Right lobe of liver (tissue), 6 donors: ENCODE measurements around the gene WNT9B. TPM values are rescaled to one million over a fixed set of nuclear protein-coding genes. Genes with fewer than 3 reads are reported as not detected.

ENCODE experiments used
- ATAC-seq, 4 donors: fragments of 200-7000 bp; cut with Tn5 transposase; one replicate each; pipeline ENCODE4 v1.9.1; 2020; ENCODE audit warnings: mild to moderate bottlenecking in 4 of 4, moderate library complexity in 4 of 4
- DNase-seq, 3 donors: peaks; one replicate each; pipeline ENCODE4 v3.0.0-alpha.2; 2020
- H3K27ac ChIP-seq, 3 donors: fragments of 200-600 bp; one replicate each; pipeline ENCODE4 v1.8.0; 2022
- H3K27me3 ChIP-seq, 2 donors: fragments of 200-600 bp; one replicate each; pipeline ENCODE4 v1.8.0; 2022
- H3K36me3 ChIP-seq, 4 donors: fragments of 200-600 bp; sonication (generic) in 1 of 4; one replicate each; pipeline versions ENCODE4 v1.5.1 to v1.8.0; 2017 to 2022; ENCODE audit warnings: control low read depth in 1 of 4
- H3K4me1 ChIP-seq, 4 donors: fragments of 200-600 bp; sonication (generic) in 1 of 4; one replicate each; pipeline versions ENCODE4 v1.5.1 to v1.8.0; 2017 to 2022; ENCODE audit warnings: control low read depth in 1 of 4
- H3K4me3 ChIP-seq, 3 donors: fragments of 200-600 bp; one replicate each; pipeline ENCODE4 v1.8.0; 2022
- H3K9me3 ChIP-seq, 4 donors: fragments of 200-600 bp; sonication (generic) in 1 of 4; one replicate each; pipeline versions ENCODE4 v1.5.1 to v1.8.0; 2017 to 2022; ENCODE audit warnings: control low read depth in 1 of 4
- CTCF ChIP-seq, 4 donors: fragments of 200-600 bp in 3 of 4; fragments of 450-650 bp in 1 of 4; IDR thresholded peaks; one replicate each; pipeline versions ENCODE4 v1.5.1 to v1.8.0; 2016 to 2022; ENCODE audit warnings: antibody characterized with exemption in 4 of 4, mild to moderate bottlenecking in 2 of 4
- POLR2A ChIP-seq: fragments of 450-650 bp; IDR thresholded peaks from one replicate; pipeline ENCODE4 v1.6.1; 2017; ENCODE audit warnings: antibody characterized with exemption, mild to moderate bottlenecking
- WGBS: methylation state at CpG from one replicate; pipeline ENCODE4 v1.1.6; 2018; ENCODE audit warnings: low coverage, low lambda C conversion rate; ENCODE audit not compliant: insufficient coverage; ENCODE audit errors: missing lambda C conversion rate; 5-methylcytosine and 5-hydroxymethylcytosine counted together
- intact Hi-C, 2 donors: fragments of 100-400 bp; cut with DNase I; formaldehyde crosslinking; loops; one replicate each; pipeline versions ENCODE4 v1.11.2 to v1.14.1; 2022
- total RNA-seq, 6 experiments: library from RNA; depleted of rRNA in 2 of 6; stranded (reverse); fragments of >200 nt in 2 of 6; fragmentation: NEBNext Ultra II Directional in 3 of 6; extraction: Animal tissue kit (Norgen Biotek cat#: 25700) in 3 of 6; gene quantifications; one replicate each; pipeline versions ENCODE4 v1.1.0 to v1.2.4, GENCODE V29; 2016 to 2023
- donor health status: DM: no; HTN: yes; CAD: no.
- donor health status: DM: no; HTN: no; CAD: no.
- donor health status: DM: no; HTN: no; CAD: no.
- donor health status: DM: no; HTN: yes; CAD: no.
- donor health status: DM: no; HTN: yes; CAD: no.

The WNT9B gene
- total RNA-seq, 6 experiments from 2014 or later = 0.55 to 1.7 (median 1.2) TPM; not detected in 3

GRCh38 chr17:46901291-46901690 is 49.9 kb downstream of the WNT9B start:
- DNase-seq (no peak), ATAC-seq (no peak)
- TF ChIP-seq POLR2A (no peak), CTCF (IDR thresholded peaks at IDR 0.05) (no peak)
- Histone ChIP-seq H3K4me1 (no peaks in the 10 kb centered on the region), H3K27me3 (no peaks in the 10 kb centered on the region), H3K4me3 (no peak overlapping the region), H3K36me3 (no peaks in the 10 kb centered on the region), H3K27ac (no peak overlapping the region), H3K9me3 (no peaks in the 10 kb centered on the region)
- WGBS = 81% methylated on average over 8 of the region's 9 CpGs
- intact Hi-C loops = no loop called here

GRCh38 chr17:46903762-46904672 is 52.6 kb downstream of the WNT9B start:
- H3K27ac ChIP-seq = no peak overlapping the region

GRCh38 chr17:46908068-46908737 is 56.8 kb downstream of the WNT9B start:
- ATAC-seq = no peak
- intact Hi-C loops = no loop called here
- no peak for DNase-seq

More at GRCh38 chr17:46903762-46904672, 52.6 kb downstream of the WNT9B start:
- DNase-seq (no peak), ATAC-seq (no peak)
- Histone ChIP-seq H3K36me3 (no peaks in the 10 kb centered on the region), H3K27me3 (no peaks in the 10 kb centered on the region), H3K4me3 (no peak overlapping the region), H3K9me3 (no peaks in the 10 kb centered on the region), H3K4me1 (no peaks in the 10 kb centered on the region)
- WGBS = 57% methylated on average over 4 of the region's 4 CpGs
- intact Hi-C loops = no loop called here
- TF ChIP-seq POLR2A (no peak), CTCF (IDR thresholded peaks at IDR 0.05) (no peak)

More at GRCh38 chr17:46908068-46908737, 56.8 kb downstream of the WNT9B start:
- Histone ChIP-seq H3K27ac (no peak overlapping the region), H3K4me3 (no peak overlapping the region), H3K36me3 (no peaks in the 10 kb centered on the region), H3K27me3 (no peaks in the 10 kb centered on the region), H3K4me1 (no peaks in the 10 kb centered on the region), H3K9me3 (no peaks in the 10 kb centered on the region)
- WGBS = 57% methylated on average over 6 of the region's 14 CpGs
- TF ChIP-seq POLR2A = no peak
- TF ChIP-seq CTCF (IDR thresholded peaks at IDR 0.05) = no peak
